NCI-H2081 treated with DMSO at 0.1 percent for 48 hours (cell line): ENCODE measurements around the gene PRKCA.
"Not testable (repeated sequence)": the region's sequence is repeated elsewhere in the genome, so short reads cannot be mapped to it uniquely, and the experiment has no call there.

Experiments
- DNase-seq: peaks from one replicate; lab custom pipeline; 2025; lab: John Stamatoyannopoulos, UW

The PRKCA gene

DNA sequence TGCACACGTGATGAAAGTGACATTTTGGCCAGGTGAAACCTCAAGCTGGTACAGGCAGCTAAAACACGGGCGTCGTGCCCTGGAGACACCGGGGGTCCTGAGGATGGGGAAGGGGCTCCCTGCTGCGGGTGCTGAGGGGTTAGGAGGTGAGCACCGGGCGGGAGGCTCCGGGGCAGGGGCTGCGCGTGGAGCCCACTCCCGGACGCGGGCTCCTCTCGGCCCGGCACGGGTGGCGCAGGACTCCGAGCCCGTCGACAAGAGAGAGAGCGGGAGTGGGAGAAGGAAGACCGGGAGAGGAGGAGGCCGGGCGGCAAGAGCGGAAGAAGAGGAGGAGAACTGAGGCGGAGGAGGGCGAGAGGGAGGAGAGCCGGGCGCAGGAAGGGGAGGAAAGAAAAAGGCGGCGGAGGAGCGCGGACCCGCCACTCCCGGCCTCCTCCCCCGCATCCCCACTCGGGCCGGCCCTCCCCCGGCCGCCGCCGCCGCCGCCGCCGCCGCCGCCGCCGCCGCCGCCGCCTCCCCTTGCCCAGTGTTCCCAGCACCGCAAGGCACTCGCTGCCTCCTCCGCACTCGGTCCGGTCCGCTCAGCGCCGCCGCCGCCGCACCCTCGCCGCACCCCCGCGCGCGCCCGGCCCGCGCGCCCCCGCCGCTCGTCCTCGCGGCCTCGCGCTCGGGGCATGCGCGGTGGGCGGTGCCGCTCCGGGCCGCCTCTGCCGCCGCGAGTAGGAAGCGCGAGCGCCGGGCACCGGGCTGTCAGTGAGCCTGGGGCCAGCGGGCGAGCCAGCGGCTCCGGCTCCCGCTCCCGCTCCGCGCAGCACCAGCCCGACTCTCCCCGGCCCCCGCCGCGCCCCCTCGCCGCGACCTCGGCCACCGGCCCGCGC, at the start of gene PRKCA:
TSS of gene PRKCA (plus strand) at position 750 of the 878 bp plus-strand sequence.
- no peak for DNase-seq

DNA sequence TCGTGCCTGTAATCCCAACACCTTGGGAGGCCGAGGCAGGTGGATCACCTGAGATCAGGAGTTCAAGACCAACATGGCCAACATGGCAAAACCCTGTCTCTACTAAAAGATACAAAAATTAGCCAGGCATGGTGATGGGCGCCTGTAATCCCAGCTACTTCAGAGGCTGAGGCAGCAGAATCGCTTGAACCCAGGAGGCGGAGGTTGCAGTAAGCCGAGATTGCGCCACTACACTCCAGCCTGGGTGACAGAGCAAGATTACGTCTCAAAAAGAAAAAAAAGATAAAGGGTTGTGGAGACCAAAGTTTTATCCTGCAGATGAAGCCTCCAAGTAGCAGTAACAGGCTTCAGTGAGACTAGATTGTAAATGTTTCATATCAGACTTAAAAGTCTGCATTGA, 49.0 kb upstream of the PRKCA start:
- not testable (repeated sequence) for DNase-seq

DNA sequence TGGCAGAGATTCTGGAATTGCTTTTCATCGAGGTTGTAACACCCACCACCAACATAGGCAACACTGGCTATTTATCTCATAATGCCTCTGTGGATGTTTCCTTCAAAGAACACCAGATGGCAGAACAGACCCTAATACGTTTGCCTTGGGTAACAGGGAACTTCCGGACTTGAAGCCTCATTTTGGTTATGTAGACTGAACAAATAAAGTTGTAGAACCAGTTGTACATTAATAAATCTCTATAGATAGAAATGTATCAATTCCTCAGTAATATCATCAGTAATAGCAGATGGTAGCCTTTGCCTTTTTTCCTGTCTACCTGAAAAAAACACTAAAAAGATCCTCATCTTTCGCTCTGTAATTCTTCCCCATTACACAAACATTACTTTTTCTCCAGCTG, 47.3 kb upstream of the PRKCA start:
- peak; percentile 70 for DNase-seq

- DNase-seq: no peak
Observed at GRCh38 chr17:66255527-66255971, 46.9 kb upstream of the PRKCA start.

DNA sequence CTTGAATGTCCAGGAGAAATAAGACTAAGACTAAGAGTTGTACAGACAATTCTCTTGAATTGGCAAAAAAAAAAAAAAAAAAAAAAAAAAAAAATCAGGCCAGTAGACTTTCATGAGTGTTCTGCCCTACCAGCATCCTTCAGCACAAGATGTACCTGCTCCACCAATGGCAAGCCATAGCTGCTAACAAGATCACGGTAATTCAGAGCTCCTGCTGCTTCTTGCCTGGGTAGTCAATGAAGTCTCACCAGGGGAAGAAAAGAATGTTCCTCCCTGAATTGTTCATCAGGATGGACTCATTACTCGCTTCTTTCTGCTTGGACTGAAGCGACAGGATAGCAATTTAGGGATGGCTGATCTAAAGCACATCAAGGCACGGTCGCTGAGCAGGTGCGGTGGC, 42.1 kb upstream of the PRKCA start:
- no peak for DNase-seq

DNA sequence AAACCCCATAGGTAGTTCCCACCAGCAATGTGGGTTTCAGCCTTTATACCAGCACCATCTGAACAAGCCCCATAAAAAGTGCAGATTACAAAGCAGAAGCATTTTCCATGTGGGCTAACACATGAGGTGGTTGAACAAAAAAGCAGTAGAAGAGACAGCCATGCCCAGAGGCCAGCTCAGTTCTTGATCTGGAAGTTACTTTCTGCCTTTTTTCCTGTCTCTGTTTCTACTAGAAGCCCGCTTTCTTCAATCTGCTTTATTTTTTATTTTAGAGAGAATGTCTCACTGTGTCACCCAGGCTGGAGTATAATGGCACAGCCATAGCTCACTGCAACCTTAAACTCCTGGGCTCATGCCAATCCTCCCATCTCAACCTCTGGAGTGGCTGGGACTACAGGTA, 41.7 kb upstream of the PRKCA start:
- DNase-seq: no peak

GRCh38 chr17:66262767-66263166, 39.6 kb upstream of the PRKCA start:
- DNase-seq: no peak

DNA sequence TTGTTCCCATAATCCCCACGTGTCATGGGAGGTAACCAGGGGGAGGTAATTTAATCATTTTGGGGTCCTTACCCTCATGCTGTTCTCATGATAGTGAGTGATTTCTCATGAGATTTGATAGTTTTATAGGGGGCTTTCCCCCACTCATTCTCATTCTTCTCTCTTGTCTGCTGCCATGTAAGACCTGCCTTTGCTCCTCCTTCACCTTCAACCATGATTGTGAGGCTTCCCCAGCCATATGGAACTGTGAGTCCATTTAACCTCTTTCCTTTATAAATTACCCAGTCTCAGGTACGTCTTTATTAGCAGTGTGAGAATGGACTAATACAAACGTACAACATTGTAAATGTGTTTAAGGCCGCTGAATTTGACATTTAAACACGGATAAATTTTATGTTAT, 37.7 kb upstream of the PRKCA start:
- no peak for DNase-seq

DNA sequence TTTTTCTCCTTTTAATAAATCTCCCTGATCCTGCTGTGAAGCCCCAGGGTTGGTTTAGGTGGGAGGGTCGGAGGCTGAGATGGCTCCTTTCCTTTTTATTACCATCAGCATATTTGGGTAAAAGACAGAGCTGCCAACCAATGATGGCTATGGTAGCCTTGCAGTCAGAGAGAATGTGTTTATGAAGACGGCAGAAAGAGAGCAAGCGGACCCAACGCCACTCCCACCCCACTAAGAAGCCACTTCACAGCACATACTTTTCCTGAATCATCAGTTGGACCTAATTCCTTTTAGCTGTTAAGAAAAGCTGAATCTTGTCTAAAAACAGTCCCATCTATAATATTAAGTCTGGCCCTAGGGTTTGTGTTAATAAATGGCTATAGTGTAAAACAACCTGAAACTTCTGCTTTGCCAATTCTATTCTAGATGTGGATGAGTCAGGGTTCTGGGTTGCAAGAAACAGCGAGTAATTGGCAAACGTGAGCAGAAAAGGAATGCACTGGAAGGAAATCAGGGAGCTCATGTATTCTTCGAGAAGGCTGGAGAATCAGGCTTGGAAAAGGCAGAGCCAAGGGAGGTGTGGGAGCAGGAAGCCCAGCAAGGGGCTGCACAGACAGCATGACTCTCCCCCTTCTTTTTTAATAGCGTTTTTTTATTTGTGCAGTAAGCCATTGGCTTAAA, 34.0 kb upstream of the PRKCA start:
- no peak for DNase-seq

DNA sequence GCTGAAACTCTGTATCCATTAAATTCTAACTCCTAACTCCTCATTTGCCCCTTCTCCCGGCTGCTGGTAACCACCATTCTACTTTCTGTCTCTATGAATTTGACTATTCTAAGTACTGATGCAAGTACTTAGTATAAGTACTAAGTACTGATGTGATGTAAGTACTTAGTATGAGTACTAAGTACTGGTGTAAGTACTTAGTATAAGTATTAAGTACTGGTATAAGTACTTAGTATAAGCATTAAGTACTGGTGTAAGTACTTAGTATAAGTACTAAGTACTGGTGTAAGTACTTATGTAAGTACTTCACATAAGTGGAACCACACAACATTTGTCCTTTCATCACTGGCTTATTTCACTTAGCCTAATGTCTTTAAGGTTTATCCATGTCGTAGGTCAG, 32.3 kb upstream of the PRKCA start:
- no peak for DNase-seq

DNA sequence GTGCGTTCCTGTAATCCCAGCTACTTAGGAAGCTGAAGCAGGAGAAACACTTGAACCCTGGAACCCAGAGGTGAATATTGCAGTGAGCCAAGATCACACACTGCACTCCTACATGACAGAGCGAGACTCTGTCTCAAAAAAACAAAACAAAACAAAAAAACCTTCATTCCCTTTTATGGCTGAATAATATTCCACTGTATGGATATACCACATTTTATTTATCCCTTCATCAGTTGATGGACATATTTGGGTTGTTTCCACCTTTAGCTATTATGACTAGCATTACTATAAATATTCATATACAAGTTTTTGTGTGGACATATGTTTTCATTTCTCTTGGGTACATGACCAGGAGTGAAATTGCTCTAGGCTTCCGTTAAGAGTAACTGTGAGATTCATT, 30.9 kb upstream of the PRKCA start:
- DNase-seq: no peak

GRCh38 chr17:66272811-66273585, 29.4 kb upstream of the PRKCA start:
- DNase-seq: no peak

- DNase-seq: no peak
Observed at GRCh38 chr17:66273586-66273848, 28.9 kb upstream of the PRKCA start.

GRCh38 chr17:66275651-66276050, 26.8 kb upstream of the PRKCA start:
- no peak for DNase-seq

- no peak for DNase-seq
Observed at GRCh38 chr17:66276328-66276937, 26.0 kb upstream of the PRKCA start.

GRCh38 chr17:66277191-66277590, 25.2 kb upstream of the PRKCA start:
- DNase-seq: no peak

DNA sequence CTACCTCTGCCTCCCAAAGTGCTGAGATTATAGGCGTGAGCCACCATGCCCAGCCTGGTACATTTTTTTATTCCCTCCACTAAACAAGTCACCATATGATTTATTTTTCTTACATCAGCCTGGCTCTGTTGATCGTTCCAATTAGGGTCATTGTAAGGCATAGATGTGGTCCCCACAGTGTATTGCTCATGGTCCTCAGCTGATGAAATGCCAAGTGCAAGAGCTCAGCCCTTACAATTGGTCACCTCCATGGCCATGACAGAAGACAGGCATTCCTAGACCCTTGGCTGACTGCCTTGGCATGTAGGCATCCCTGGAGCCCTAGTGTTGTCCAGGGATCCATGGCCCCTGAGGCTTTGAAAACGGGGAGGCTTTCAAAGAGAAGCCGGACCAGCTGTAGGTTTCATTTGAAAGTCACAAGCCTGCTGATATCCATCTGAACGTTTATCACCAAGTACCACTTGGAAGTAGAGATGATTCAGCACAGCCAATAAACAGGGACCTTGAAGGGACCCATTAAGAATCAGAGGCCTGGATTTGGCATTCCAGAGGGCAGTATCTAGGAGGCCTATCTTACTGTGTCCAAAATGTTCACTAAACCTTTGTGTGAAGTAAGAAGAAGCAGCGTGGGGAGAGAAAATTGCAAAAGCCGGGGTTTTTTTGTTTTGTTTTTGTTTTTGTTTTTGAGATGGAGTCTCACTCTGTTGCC, 20.6 kb upstream of the PRKCA start:
- DNase-seq: no peak

DNA sequence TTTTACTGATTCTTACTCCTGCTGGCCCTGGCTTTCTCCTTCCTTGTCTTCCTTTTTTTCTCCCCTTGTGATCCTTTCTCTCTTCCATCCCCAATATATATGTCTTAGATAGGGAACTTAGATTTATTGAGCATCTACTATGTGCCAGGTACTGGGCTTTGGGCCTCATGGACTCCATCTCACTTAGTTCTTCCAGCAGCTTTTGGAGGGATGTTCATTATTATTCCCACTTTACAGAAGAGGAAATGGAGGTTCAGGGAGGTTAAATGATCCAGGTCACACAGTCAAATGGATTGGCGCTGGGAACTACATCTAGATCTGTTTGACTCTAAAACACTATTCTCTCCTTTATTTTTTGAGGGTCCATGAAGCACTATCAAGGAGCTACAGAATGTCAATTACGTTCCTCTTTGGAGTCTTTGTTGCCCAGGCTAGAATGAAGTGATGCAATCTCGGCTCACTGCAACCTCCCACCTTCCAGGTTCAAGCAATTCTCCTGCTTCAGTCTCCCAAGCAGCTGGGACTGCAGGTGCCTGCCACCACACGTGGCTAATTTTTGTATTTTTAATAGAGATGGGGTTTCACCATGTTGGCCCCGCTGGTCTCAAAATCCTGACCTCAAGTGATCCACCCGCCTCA, 19.0 kb upstream of the PRKCA start:
- DNase-seq: no peak

DNA sequence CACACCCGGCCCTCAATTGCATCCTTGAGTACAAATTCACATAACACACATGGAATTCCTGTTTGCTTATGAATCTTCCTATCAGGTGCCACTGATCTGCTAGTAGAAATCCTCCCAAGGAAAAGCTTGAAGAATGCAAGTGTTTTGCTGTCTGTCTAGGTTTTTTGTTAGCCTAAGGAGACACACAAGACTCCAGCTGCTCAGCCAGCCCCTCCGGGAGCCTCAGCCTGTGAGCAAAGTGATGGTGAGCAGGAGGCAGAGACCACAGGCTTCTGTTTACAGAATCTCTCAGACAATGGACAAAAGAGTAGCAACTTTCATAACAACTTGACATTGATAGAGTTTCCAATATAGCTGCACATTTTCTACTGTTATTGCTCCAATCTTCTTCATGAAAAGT, 18.4 kb upstream of the PRKCA start:
- DNase-seq: no peak

DNA sequence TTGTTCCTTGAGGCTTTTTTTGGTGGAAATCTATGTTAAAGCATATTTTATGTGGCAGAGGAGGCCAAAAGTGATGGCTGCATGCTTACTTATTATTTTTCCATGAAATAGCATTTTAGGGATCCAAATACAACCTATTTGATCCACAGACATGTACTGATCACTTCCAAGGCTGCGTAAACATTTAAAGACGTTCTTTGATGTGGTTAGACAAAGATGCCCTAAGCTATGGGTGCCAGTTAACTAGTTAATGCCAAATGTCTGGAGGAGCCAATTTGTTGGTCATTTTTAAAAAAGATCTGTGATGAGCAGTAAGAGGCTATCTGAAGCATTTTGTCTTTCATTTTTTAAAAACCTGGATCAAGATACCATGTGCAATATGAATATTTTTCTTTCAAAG, 17.3 kb upstream of the PRKCA start:
- no peak for DNase-seq

DNA sequence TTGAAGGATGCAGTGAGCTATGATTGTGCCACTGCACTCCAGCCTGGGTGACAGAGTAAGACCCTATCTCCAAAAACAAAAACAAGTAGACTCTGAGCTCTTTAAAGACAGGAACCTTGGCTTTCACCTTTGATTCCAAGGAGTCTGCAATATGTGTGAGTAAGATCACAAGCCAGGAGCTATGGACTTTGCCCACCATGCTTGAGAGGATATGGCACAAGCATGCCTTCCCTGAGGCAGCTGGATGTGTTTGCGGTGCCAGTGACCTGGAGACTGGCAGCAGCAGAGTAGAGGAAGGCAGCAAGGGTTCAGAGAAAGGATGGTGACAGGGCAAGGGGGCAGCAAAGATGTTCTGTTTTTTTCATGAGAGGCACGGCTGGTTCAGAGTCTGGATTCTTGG, 14.5 kb upstream of the PRKCA start:
- DNase-seq: no peak
